Right kidney (tissue), 1 donor: ENCODE results near the gene LRRC37B.
"Not testable (repeated sequence)": the region's sequence is repeated elsewhere in the genome, so short reads cannot be mapped to it uniquely, and the experiment has no call there.

Experiments used
- DNase-seq: peaks from one replicate; pipeline ENCODE4 v3.0.0-alpha.2; 2016

Gene LRRC37B

GRCh38 chr17:32092062-32092461, 84.9 kb downstream of the LRRC37B start:
- not testable (repeated sequence) for DNase-seq

- DNase-seq, result no peak
These were observed 92.5 kb downstream of the LRRC37B start for GRCh38 chr17:32099686-32100085.

- not testable (repeated sequence) for DNase-seq
These were observed 93.1 kb downstream of the LRRC37B start for GRCh38 chr17:32100323-32100722.

GRCh38 chr17:32100971-32101631, 93.9 kb downstream of the LRRC37B start:
- no peak for DNase-seq

- DNase-seq, result no peak
These were observed 95.0 kb downstream of the LRRC37B start for GRCh38 chr17:32102172-32102571.

GRCh38 chr17:32102646-32103186, 95.5 kb downstream of the LRRC37B start:
- no peak for DNase-seq
